K562 (cell line): ENCODE data around the gene GPATCH2L. TPM values are rescaled to one million over a fixed set of nuclear protein-coding genes. Genes with fewer than 3 reads are reported as not detected.

Experiments used
- ATAC-seq: fragments of 200-7000 bp; cut with Tn5 transposase; 3 replicates; pipeline ENCODE4 v1.9.1; 2020; ENCODE audit warnings: moderate library complexity
- BruUV-seq: library from RNA; stranded (reverse); fragments of 400-500 nt; replicated peaks from 2 replicates; lab custom pipeline; 2021; lab: Mats Ljungman, UMichigan
- CTCF ChIA-PET: fragments of 300-600 bp; formaldehyde crosslinking; extraction: SDS; loops from one replicate; lab custom pipeline; 2021; ENCODE audit warnings: low intra/inter-chr PET ratio; lab: Yijun Ruan, JAX
- POLR2A ChIA-PET: fragments of 300-600, 350-650 bp; sonication (Branson Sonifier 250); formaldehyde crosslinking; extraction: SDS; loops from one replicate; lab custom pipeline; 2021; ENCODE audit warnings: antibody characterized with exemption, inconsistent platforms; lab: Yijun Ruan, JAX
- DNase-seq, 4 experiments: peaks; one replicate each; pipeline versions ENCODE4 v3.0.0 to v3.0.0-alpha.2; 2011 to 2018; ENCODE audit warnings: low spot score in 3 of 4, mixed read lengths in 3 of 4; ENCODE audit errors: extremely low read depth in 1 of 4
- FAIRE-seq: peaks from 2 replicates; lab custom pipeline; 2011; peaks lifted over from hg19 to GRCh38; lab: Jason Lieb, UNC
- H2AFZ ChIP-seq: 2 replicates; pipeline ENCODE4 v1.6.0; 2011; ENCODE audit warnings: low read depth, low read length, control low read depth, inconsistent platforms
- H3K27ac ChIP-seq: fragments of 200-600 bp; 3 replicates; pipeline ENCODE4 v1.8.0; 2011; ENCODE audit warnings: low read depth, mild to moderate bottlenecking, control low read depth, inconsistent platforms, low read length, moderate library complexity, mixed read lengths; ENCODE audit errors: extremely low read depth
- H3K27me3 ChIP-seq, 2 experiments: fragments of 300-600 bp in 1 of 2; 2 replicates in 1 of 2; 3 replicates in 1 of 2; pipeline versions ENCODE4 v1.6.0 to v1.8.0; 2011; ENCODE audit warnings: inconsistent platforms in 2 of 2, low read length in 2 of 2, mild to moderate bottlenecking in 1 of 2, mixed read lengths in 1 of 2, moderate library complexity in 1 of 2; ENCODE audit not compliant: control insufficient read depth in 2 of 2, insufficient read depth in 2 of 2
- H3K36me3 ChIP-seq: fragments of 300-600 bp; 3 replicates; pipeline ENCODE4 v1.8.0; 2011; ENCODE audit warnings: mild to moderate bottlenecking, low read length, inconsistent platforms; ENCODE audit not compliant: control insufficient read depth, insufficient read depth
- H3K4me1 ChIP-seq, 2 experiments: fragments of 200-600 bp in 1 of 2; replicated peaks in 1 of 2; 2 replicates in 1 of 2; 3 replicates in 1 of 2; pipeline versions ENCODE4 v1.5.1 to v1.8.0; 2011; ENCODE audit warnings: inconsistent platforms in 2 of 2, low read length in 2 of 2, mild to moderate bottlenecking in 1 of 2, mixed read lengths in 1 of 2, moderate library complexity in 1 of 2; ENCODE audit not compliant: control insufficient read depth in 2 of 2, insufficient read depth in 2 of 2
- H3K4me2 ChIP-seq: 2 replicates; pipeline ENCODE4 v1.6.1; 2011; ENCODE audit warnings: low read length, control low read depth, inconsistent platforms, mixed read lengths; ENCODE audit not compliant: insufficient read depth
- H3K4me3 ChIP-seq: fragments of 200-600 bp; sonication (generic), shearing (Covaris generic); 2 replicates; pipeline ENCODE4 v1.5.1; 2016; ENCODE audit warnings: control low read depth, inconsistent platforms
- H3K79me2 ChIP-seq: fragments of 200-600 bp; 3 replicates; pipeline ENCODE4 v1.8.0; 2011; ENCODE audit warnings: low read length, inconsistent platforms; ENCODE audit not compliant: control insufficient read depth, insufficient read depth
- H3K9ac ChIP-seq, 2 experiments: 2 replicates each; pipeline versions ENCODE4 v1.6.0 to v1.6.1; 2011; ENCODE audit warnings: low read depth in 2 of 2, low read length in 2 of 2, control low read depth in 1 of 2, inconsistent platforms in 1 of 2, mild to moderate bottlenecking in 1 of 2, mixed read lengths in 1 of 2; ENCODE audit not compliant: insufficient read depth in 1 of 2
- H3K9me1 ChIP-seq: one replicate; pipeline ENCODE4 v1.6.0; 2011; ENCODE audit warnings: inconsistent platforms, mild to moderate bottlenecking, low read length, moderate library complexity; ENCODE audit not compliant: control insufficient read depth, insufficient read depth
- H3K9me3 ChIP-seq: replicated peaks from 2 replicates; pipeline ENCODE4 v1.5.1; 2011; ENCODE audit warnings: low read depth, low read length, inconsistent platforms; ENCODE audit not compliant: control insufficient read depth, insufficient read depth
- H4K20me1 ChIP-seq: replicated peaks from 2 replicates; pipeline ENCODE4 v1.6.1; 2011; ENCODE audit warnings: low read length, inconsistent platforms, mixed read lengths; ENCODE audit not compliant: control insufficient read depth, insufficient read depth
- ZBTB40 ChIP-seq, 2 experiments: fragments of 450-650 bp in 1 of 2; sonication (generic) in 1 of 2; formaldehyde crosslinking in 1 of 2; IDR thresholded peaks; 2 replicates each; pipeline versions ENCODE4 v1.7.1 to v1.9.0; 2016 to 2022; ENCODE audit warnings: inconsistent platforms in 1 of 2, mild to moderate bottlenecking in 1 of 2, missing genetic modification reagents in 1 of 2
- ZNF134 ChIP-seq: fragments of 250-450 bp; sonication (Bioruptor Pico); conservative IDR thresholded peaks from 2 replicates; pipeline ENCODE4 v1.4.0; 2020
- WGBS: fragments of 100-300 bp; shearing (Covaris generic); methylation state at CpG from one replicate; pipeline ENCODE4 v1.1.6; 2016; ENCODE audit warnings: low coverage, mixed read lengths; ENCODE audit not compliant: insufficient coverage; ENCODE audit errors: missing lambda C conversion rate; 5-methylcytosine and 5-hydroxymethylcytosine counted together
- in situ Hi-C: fragments of 300-500 bp; cut with MboI; formaldehyde crosslinking; loops from 4 replicates; pipeline ENCODE4 v1.15.0; 2018; ENCODE audit warnings: inconsistent platforms, mixed read lengths
- intact Hi-C: fragments of 100-400 bp; cut with micrococcal nuclease; formaldehyde crosslinking; loops from 2 replicates; pipeline ENCODE4 v1.14.2; 2022
- polyA plus RNA-seq, 8 experiments: library from polyadenylated mRNA; depleted of rRNA in 4 of 8; stranded (reverse) in 5 of 8; unstranded in 3 of 8; fragments of >200 nt; fragmentation: Nextera tagmentation in 2 of 8; fragmentation: Illumina TruSeq in 1 of 8; extraction: Ambion mirVana in 2 of 8; extraction: Trizol in 1 of 8; gene quantifications; 2 replicates each; pipeline versions ENCODE4 v1.2.1 to v1.2.3, GENCODE V29; 2011 to 2014; ENCODE audit warnings: inconsistent platforms in 1 of 8, missing spikeins in 1 of 8
- total RNA-seq, 7 experiments: library from RNA; depleted of rRNA in 6 of 7; stranded (reverse); fragments of >200 nt in 6 of 7; fragmentation: Illumina TruSeq in 2 of 7; extraction: Trizol in 2 of 7; gene quantifications; 2 replicates each; pipeline versions ENCODE4 v1.2.1 to v1.2.3, GENCODE V29; 2011 to 2021; ENCODE audit warnings: low replicate concordance in 1 of 7

Gene GPATCH2L
- total and polyA plus RNA-seq, 9 of the 15 experiments (the other 6 are each of a cell fraction or from before 2014, with no cell fraction given) = 13.1 to 39.6 (median 20.0) TPM

GRCh38 chr14:76252471-76252870 lies 100.7 kb downstream of the GPATCH2L start:
- no peaks in the 10 kb centered on the region for H3K27me3 ChIP-seq

More at GRCh38 chr14:76252471-76252870, 100.7 kb downstream of the GPATCH2L start:
- BruUV-seq = no TSS peak
- DNase-seq = no peak
- H2AFZ ChIP-seq = no peak overlapping the region
- FAIRE-seq = no peak
- H3K79me2 ChIP-seq = peaks cover under 1% of the 10 kb centered on the region; the same call in 1 of the 3 replicates
- CTCF ChIA-PET = no interaction called here
- H3K27ac ChIP-seq = no peak overlapping the region
- in situ Hi-C loops (no loop called here), intact Hi-C loops (no loop called here)
- H3K36me3 ChIP-seq = no peaks in the 10 kb centered on the region
- H3K9me1 ChIP-seq = no peaks in the 10 kb centered on the region
- no peak overlapping the region for H3K4me2 ChIP-seq
- TF ChIP-seq ZBTB40 (IDR thresholded peaks at IDR 0.05) = peak; percentile 84
- 0 out of 2 replicates have a peak, but pooled peaks have one; percentile 11 for TF ChIP-seq ZBTB40 (CRISPR knock-in tag; IDR thresholded peaks at IDR 0.05)
- no peak for TF ChIP-seq ZNF134 (CRISPR knock-in tag)
- POLR2A ChIA-PET = no interaction called here
- ATAC-seq = no peak
- no peak overlapping the region for H3K9ac ChIP-seq
- H3K4me1 ChIP-seq = peaks cover 7 to 18% of the 10 kb centered on the region in 2 experiments; a peak in 4 of 5 replicates
- no peak overlapping the region for H3K4me3 ChIP-seq
- 81% methylated on average over 3 of the region's 3 CpGs for WGBS
- no peaks in the 10 kb centered on the region for H3K9me3 ChIP-seq
- no peaks in the 10 kb centered on the region for H4K20me1 ChIP-seq
